HepG2 (cell line): ENCODE data around the gene DNAJC5. TPM values are rescaled to one million over a fixed set of nuclear protein-coding genes. Genes with fewer than 3 reads are reported as not detected.

Source experiments
- ADNP ChIP-seq: sonication (generic); formaldehyde crosslinking; IDR thresholded peaks from 2 replicates; pipeline ENCODE4 v1.4.0; 2020; ENCODE audit warnings: missing genetic modification reagents
- CBX2 ChIP-seq, 2 experiments: fragments of 200-600 bp in 1 of 2; sonication (generic); formaldehyde crosslinking in 1 of 2; IDR thresholded peaks; 2 replicates each; pipeline versions ENCODE4 v1.7.0 to v1.8.1; 2018 to 2022; ENCODE audit warnings: low read depth in 2 of 2, low read length in 1 of 2, mild to moderate bottlenecking in 1 of 2, missing genetic modification reagents in 1 of 2
- EEA1 ChIP-seq: sonication (generic); formaldehyde crosslinking; IDR thresholded peaks from 2 replicates; pipeline ENCODE4 v1.5.1; 2020; ENCODE audit warnings: mild to moderate bottlenecking, missing genetic modification reagents, borderline replicate concordance
- FOXK1 ChIP-seq: sonication (generic); formaldehyde crosslinking; IDR thresholded peaks from 2 replicates; pipeline ENCODE4 v1.4.0; 2020; ENCODE audit warnings: low read depth, missing genetic modification reagents, borderline replicate concordance
- HNRNPK ChIP-seq: fragments of 200-400 bp; formaldehyde crosslinking; IDR thresholded peaks from 2 replicates; pipeline ENCODE4 v1.6.1; 2018; ENCODE audit warnings: low read length, low read depth, moderate library complexity, mild to moderate bottlenecking; ENCODE audit not compliant: poor library complexity, severe bottlenecking
- IRF1 ChIP-seq: sonication (generic); formaldehyde crosslinking; IDR thresholded peaks from 2 replicates; pipeline ENCODE4 v1.4.0; 2020; ENCODE audit warnings: low read depth, mild to moderate bottlenecking, missing genetic modification reagents
- KLF13 ChIP-seq: sonication (generic); formaldehyde crosslinking; IDR thresholded peaks from 2 replicates; pipeline ENCODE4 v1.4.0; 2020; ENCODE audit warnings: mild to moderate bottlenecking, missing genetic modification reagents
- MXD4 ChIP-seq: IDR thresholded peaks from 2 replicates; pipeline ENCODE4 v1.6.1; 2016; ENCODE audit warnings: mild to moderate bottlenecking, missing biosample characterization, missing genetic modification reagents
- NBN ChIP-seq: fragments of 450-650 bp; conservative IDR thresholded peaks from 2 replicates; pipeline ENCODE4 v1.6.1; 2017
- NFYB ChIP-seq: sonication (generic); formaldehyde crosslinking; IDR thresholded peaks from 2 replicates; pipeline ENCODE4 v1.4.0; 2020; ENCODE audit warnings: missing genetic modification reagents
- NR0B2 ChIP-seq: sonication (generic); formaldehyde crosslinking; IDR thresholded peaks from 2 replicates; pipeline ENCODE4 v1.4.0; 2020; ENCODE audit warnings: mild to moderate bottlenecking, missing genetic modification reagents
- NR1H2 ChIP-seq: sonication (generic); formaldehyde crosslinking; IDR thresholded peaks from 2 replicates; pipeline ENCODE4 v1.8.1; 2022; ENCODE audit warnings: low read depth, missing genetic modification reagents, borderline replicate concordance
- PHB2 ChIP-seq: fragments of 450-650 bp; IDR thresholded peaks from 2 replicates; pipeline ENCODE4 v1.6.1; 2018; ENCODE audit not compliant: partially characterized antibody
- POLR2AphosphoS5 ChIP-seq: IDR thresholded peaks from 2 replicates; pipeline ENCODE4 v1.6.1; 2012; ENCODE audit warnings: low read depth, low read length
- THYN1 ChIP-seq: sonication (generic); formaldehyde crosslinking; IDR thresholded peaks from 2 replicates; pipeline ENCODE4 v1.8.1; 2023; ENCODE audit warnings: low read depth, mild to moderate bottlenecking, moderate library complexity, missing genetic modification reagents, borderline replicate concordance
- ZBTB38 ChIP-seq: sonication (generic); formaldehyde crosslinking; IDR thresholded peaks from 2 replicates; pipeline ENCODE4 v1.5.1; 2020; ENCODE audit warnings: mild to moderate bottlenecking, missing genetic modification reagents
- ZMYM4 ChIP-seq: sonication (generic); formaldehyde crosslinking; IDR thresholded peaks from 2 replicates; pipeline ENCODE4 v1.8.1; 2023; ENCODE audit warnings: mild to moderate bottlenecking, missing genetic modification reagents
- ZNF264 ChIP-seq: sonication (generic); formaldehyde crosslinking; IDR thresholded peaks from 2 replicates; pipeline ENCODE4 v1.4.0; 2020; ENCODE audit warnings: missing genetic modification reagents
- ZNF513 ChIP-seq: sonication (generic); formaldehyde crosslinking; conservative IDR thresholded peaks from 2 replicates; pipeline ENCODE4 v1.5.0; 2020; ENCODE audit warnings: missing genetic modification reagents
- ZNF570 ChIP-seq: sonication (generic); formaldehyde crosslinking; IDR thresholded peaks from 2 replicates; pipeline ENCODE4 v1.4.0; 2020; ENCODE audit warnings: mild to moderate bottlenecking, missing genetic modification reagents, borderline replicate concordance
- ZNF678 ChIP-seq: sonication (generic); formaldehyde crosslinking; IDR thresholded peaks from 2 replicates; pipeline ENCODE4 v1.4.0; 2020; ENCODE audit warnings: mild to moderate bottlenecking, missing genetic modification reagents
- ZNF781 ChIP-seq: sonication (generic); formaldehyde crosslinking; IDR thresholded peaks from 2 replicates; pipeline ENCODE4 v1.5.1; 2020; ENCODE audit warnings: borderline replicate concordance, mild to moderate bottlenecking, missing genetic modification reagents; ENCODE audit errors: not compliant biosample characterization
- ZSCAN22 ChIP-seq: sonication (generic); formaldehyde crosslinking; IDR thresholded peaks from 2 replicates; pipeline ENCODE4 v1.4.0; 2020; ENCODE audit warnings: mild to moderate bottlenecking, missing genetic modification reagents
- polyA plus RNA-seq, 8 experiments: library from polyadenylated mRNA; depleted of rRNA in 3 of 8; stranded (reverse) in 7 of 8; unstranded in 1 of 8; fragments of >200 nt; fragmentation: Illumina TruSeq in 4 of 8; extraction: Trizol in 4 of 8; gene quantifications; 2 replicates each; pipeline versions ENCODE4 v1.2.1 to v1.2.3, GENCODE V29; 2011 to 2016; ENCODE audit warnings: low read depth in 4 of 8, missing spikeins in 1 of 8, mixed read lengths in 1 of 8; ENCODE audit not compliant: insufficient read depth in 1 of 8
- total RNA-seq, 5 experiments: library from RNA; depleted of rRNA; stranded (reverse); fragments of >200 nt; fragmentation: Illumina TruSeq; extraction: Trizol; gene quantifications; 2 replicates each; pipeline ENCODE4 v1.2.3, GENCODE V29; 2016; ENCODE audit warnings: low read depth in 1 of 5
- TF ChIP-seq, protein P1 (sequence below): sonication (generic); formaldehyde crosslinking; IDR thresholded peaks from 2 replicates; pipeline ENCODE4 v1.8.1; 2023; ENCODE audit warnings: mild to moderate bottlenecking, missing genetic modification reagents

The DNAJC5 gene
- total and polyA plus RNA-seq, 2 of the 13 experiments (the other 11 are each of a cell fraction or from before 2014, with no cell fraction given), result 42.8 to 64.5 TPM

DNA sequence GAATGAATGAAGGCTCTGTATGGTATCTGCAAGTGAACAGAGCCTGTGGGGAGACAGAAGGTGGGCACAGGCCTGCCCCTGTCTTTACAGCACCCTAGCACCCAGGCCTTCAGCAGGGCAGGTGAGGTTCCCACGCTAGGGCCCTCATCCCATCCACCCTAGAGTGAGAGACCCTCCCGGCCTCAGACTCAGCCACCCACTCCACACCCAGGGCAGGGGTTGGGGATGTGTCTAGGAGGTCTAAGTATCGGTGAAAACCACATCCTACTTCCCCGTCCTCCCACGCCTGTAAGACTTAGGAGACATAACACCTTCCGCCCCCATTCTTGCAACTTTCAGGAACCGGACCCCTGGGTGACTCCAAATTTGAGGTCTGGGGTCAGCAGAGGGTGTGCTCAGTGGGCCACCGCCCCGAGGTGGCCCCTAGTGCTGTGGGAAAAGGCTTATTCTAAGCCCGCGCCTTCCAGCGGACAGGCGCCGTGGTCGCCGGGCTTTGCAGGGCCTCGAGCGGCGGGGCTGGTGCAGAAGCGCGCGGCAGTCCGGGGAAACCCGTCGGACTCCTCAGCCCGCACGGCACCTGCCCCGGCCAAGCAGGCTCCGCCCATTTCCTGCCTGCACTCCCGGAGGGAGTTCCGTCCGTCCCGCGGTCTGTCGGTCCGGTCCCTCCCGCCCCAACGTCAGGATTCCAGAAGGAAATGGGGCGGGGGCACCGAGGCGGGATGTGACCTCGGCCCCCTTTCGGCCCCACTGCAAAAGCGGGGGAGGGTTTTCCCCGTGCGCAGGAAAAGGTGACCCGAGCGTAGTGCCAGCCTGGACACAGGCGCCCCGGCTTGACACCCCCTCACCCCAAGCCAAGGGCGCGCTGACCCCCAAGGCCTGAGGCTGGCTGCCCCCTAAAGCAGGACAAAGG is 83.6 kb downstream of the DNAJC5 start (continued):
- TF ChIP-seq ZNF513, result peak; percentile 77; the same call in 1 of the 2 replicates
- no peak; the same call in 1 of the 2 replicates for TF ChIP-seq ZMYM4 (CRISPR knock-in tag)
- no peak for TF ChIP-seq IRF1 (CRISPR knock-in tag)
- TF ChIP-seq NBN, result no peak
- TF ChIP-seq ZNF678 (CRISPR knock-in tag), result peak; percentile 85
- TF ChIP-seq, protein P1, sequence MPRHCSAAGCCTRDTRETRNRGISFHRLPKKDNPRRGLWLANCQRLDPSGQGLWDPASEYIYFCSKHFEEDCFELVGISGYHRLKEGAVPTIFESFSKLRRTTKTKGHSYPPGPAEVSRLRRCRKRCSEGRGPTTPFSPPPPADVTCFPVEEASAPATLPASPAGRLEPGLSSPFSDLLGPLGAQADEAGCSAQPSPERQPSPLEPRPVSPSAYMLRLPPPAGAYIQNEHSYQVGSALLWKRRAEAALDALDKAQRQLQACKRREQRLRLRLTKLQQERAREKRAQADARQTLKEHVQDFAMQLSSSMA (CRISPR knock-in tag), result peak; percentile 95
- peak; percentile 61; the same call in 1 of the 2 replicates for TF ChIP-seq NR0B2 (CRISPR knock-in tag)
- TF ChIP-seq POLR2AphosphoS5, result no peak; the same call in 1 of the 2 replicates
- peak; percentile 72; the same call in 1 of the 2 replicates for TF ChIP-seq ZNF264 (CRISPR knock-in tag)
- no peak; the same call in 1 of the 2 replicates for TF ChIP-seq ADNP (CRISPR knock-in tag)
- TF ChIP-seq EEA1, result peak; percentile 55; the same call in 1 of the 2 replicates
- TF ChIP-seq ZNF781 (CRISPR knock-in tag), result peak; percentile 13
- peak; percentile 57; the same call in 1 of the 2 replicates for TF ChIP-seq NFYB (CRISPR knock-in tag)
- TF ChIP-seq ZBTB38 (CRISPR knock-in tag), result peak; percentile 78
- no peak for TF ChIP-seq ZNF570
- TF ChIP-seq NR1H2 (CRISPR knock-in tag), result no peak
- no peak for TF ChIP-seq CBX2 (IDR thresholded peaks at IDR 0.05; ENCODE audit: low read depth, low read length)
- TF ChIP-seq CBX2 (CRISPR knock-in tag; IDR thresholded peaks at IDR 0.05; ENCODE audit: low read depth), result peak; percentile 14; the same call in 1 of the 2 replicates
- TF ChIP-seq THYN1 (CRISPR knock-in tag), result no peak
- TF ChIP-seq ZSCAN22, result no peak; the same call in 1 of the 2 replicates
- no peak; the same call in 1 of the 2 replicates for TF ChIP-seq KLF13 (CRISPR knock-in tag)
- peak; percentile 53 for TF ChIP-seq HNRNPK
- peak; percentile 77 for TF ChIP-seq FOXK1
- TF ChIP-seq MXD4 (CRISPR knock-in tag), result peak; percentile 94
- TF ChIP-seq PHB2, result no peak
